Right lobe of liver (tissue), 4 donors: ENCODE results near the gene RNF20.
"Not testable (repeated sequence)": the region's sequence is repeated elsewhere in the genome, so short reads cannot be mapped to it uniquely, and the experiment has no call there.

Experiments
- POLR2A ChIP-seq: fragments of 450-650 bp; IDR thresholded peaks from one replicate; pipeline ENCODE4 v1.6.1; 2017; ENCODE audit warnings: antibody characterized with exemption, mild to moderate bottlenecking
- TF ChIP-seq, protein P1 (sequence below), 4 donors: fragments of 200-600 bp in 3 of 4; fragments of 450-650 bp in 1 of 4; IDR thresholded peaks; one replicate each; pipeline versions ENCODE4 v1.5.1 to v1.8.0; 2016 to 2022; ENCODE audit warnings: antibody characterized with exemption in 4 of 4, mild to moderate bottlenecking in 2 of 4
- donor health status: DM: no; HTN: no; CAD: no.
- donor health status: DM: no; HTN: no; CAD: no.
- donor health status: DM: no; HTN: yes; CAD: no.

DNA sequence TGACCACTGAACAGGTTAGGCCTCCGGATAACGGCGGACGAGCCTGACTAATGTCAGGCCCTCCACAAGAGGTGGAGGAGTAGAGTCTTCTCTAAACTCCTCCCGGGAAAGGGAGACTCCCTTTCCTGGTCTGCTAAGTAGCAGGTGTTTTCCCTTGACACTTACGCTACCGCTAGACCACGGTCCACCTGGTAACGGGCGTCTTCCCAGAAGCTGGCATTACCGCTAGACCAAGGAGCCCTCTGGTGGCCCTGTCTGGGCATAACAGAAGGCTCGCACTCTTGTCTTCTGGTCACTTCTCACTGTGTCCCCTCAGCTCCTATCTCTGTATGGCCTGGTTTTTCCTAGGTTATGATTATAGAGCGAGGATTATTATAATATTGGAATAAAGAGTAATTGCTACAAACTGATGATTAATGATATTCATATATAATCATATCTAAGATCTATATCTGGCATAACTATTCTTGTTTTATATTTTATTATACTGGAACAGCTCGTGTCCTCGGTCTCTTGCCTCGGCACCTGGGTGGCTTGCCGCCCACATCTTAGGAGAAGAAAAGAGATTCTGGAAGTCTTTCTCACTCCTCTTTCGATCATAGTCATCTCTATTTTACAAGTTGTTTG is 15.9 kb downstream of the RNF20 start:
- not testable (repeated sequence) for TF ChIP-seq POLR2A
- TF ChIP-seq, protein P1, sequence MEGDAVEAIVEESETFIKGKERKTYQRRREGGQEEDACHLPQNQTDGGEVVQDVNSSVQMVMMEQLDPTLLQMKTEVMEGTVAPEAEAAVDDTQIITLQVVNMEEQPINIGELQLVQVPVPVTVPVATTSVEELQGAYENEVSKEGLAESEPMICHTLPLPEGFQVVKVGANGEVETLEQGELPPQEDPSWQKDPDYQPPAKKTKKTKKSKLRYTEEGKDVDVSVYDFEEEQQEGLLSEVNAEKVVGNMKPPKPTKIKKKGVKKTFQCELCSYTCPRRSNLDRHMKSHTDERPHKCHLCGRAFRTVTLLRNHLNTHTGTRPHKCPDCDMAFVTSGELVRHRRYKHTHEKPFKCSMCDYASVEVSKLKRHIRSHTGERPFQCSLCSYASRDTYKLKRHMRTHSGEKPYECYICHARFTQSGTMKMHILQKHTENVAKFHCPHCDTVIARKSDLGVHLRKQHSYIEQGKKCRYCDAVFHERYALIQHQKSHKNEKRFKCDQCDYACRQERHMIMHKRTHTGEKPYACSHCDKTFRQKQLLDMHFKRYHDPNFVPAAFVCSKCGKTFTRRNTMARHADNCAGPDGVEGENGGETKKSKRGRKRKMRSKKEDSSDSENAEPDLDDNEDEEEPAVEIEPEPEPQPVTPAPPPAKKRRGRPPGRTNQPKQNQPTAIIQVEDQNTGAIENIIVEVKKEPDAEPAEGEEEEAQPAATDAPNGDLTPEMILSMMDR (IDR thresholded peaks at IDR 0.05): peak in 1 of 4 donors; percentile 22
